B cell (primary cell): Measurements from ENCODE around the gene APOL5. TPM values are rescaled to one million over a fixed set of nuclear protein-coding genes. Genes with fewer than 3 reads are reported as not detected.

Experiments
- ATAC-seq: fragments of 200-7000 bp; cut with Tn5 transposase; one replicate; pipeline ENCODE4 v1.10.0; 2021; ENCODE audit warnings: low read depth, mild to moderate bottlenecking, moderate number of reproducible peaks, moderate library complexity
- CTCF ChIA-PET: fragments of 350-600 bp; sonication (Branson Sonifier 250); formaldehyde crosslinking; loops from one replicate; lab custom pipeline; 2021; ENCODE audit warnings: antibody characterized with exemption, inconsistent platforms; lab: Charles Lee
- POLR2A ChIA-PET: fragments of 350-600 bp; sonication (Branson Sonifier 250); formaldehyde crosslinking; loops from one replicate; lab custom pipeline; 2021; ENCODE audit warnings: antibody characterized with exemption; lab: Charles Lee
- DNase-seq: peaks from one replicate; pipeline ENCODE4 v3.0.0; 2013
- H2AFZ ChIP-seq: 2 replicates; pipeline ENCODE4 v1.6.1; 2012; ENCODE audit warnings: mild to moderate bottlenecking, low read depth, low read length; ENCODE audit not compliant: insufficient read depth, poor library complexity, severe bottlenecking
- H3K27ac ChIP-seq, 2 donors: 1 replicate in 1 of 2; 2 replicates in 1 of 2; pipeline ENCODE4 v1.5.1; 2012 to 2013; ENCODE audit warnings: low read length in 2 of 2, mild to moderate bottlenecking in 2 of 2, moderate library complexity in 1 of 2
- H3K27me3 ChIP-seq, 4 experiments: fragments of 200-600 bp in 1 of 4; sonication (generic) in 1 of 4; replicated peaks in 1 of 4; 1 replicate in 2 of 4; 2 replicates in 2 of 4; pipeline versions ENCODE4 v1.6.1 to v1.7.0; 2013 to 2016; ENCODE audit warnings: low read length in 3 of 4, mild to moderate bottlenecking in 2 of 4, mixed read lengths in 1 of 4, moderate library complexity in 1 of 4; ENCODE audit not compliant: insufficient read depth in 4 of 4, control insufficient read depth in 3 of 4; ENCODE audit errors: control extremely low read depth in 1 of 4
- H3K36me3 ChIP-seq, 2 experiments: replicated peaks in 1 of 2; 1 replicate in 1 of 2; 2 replicates in 1 of 2; pipeline versions ENCODE4 v1.6.1 to v1.7.1; 2013; ENCODE audit warnings: low read length in 1 of 2; ENCODE audit not compliant: insufficient read depth in 2 of 2, control insufficient read depth in 1 of 2; ENCODE audit errors: control extremely low read depth in 1 of 2, extremely low read depth in 1 of 2
- H3K4me1 ChIP-seq, 2 donors: fragments of 200-600 bp in 1 of 2; sonication (generic) in 1 of 2; 1 replicate in 1 of 2; 2 replicates in 1 of 2; pipeline versions ENCODE4 v1.5.1 to v1.6.1; 2013 to 2017; ENCODE audit warnings: low read length in 2 of 2; ENCODE audit not compliant: control insufficient read depth in 2 of 2, insufficient read depth in 2 of 2
- H3K4me2 ChIP-seq: replicated peaks from 2 replicates; pipeline ENCODE3; 2012; ENCODE audit warnings: mild to moderate bottlenecking, low read depth, low read length; ENCODE audit not compliant: poor library complexity, severe bottlenecking
- H3K4me3 ChIP-seq, 5 experiments: fragments of 200-600 bp in 1 of 5; sonication (generic) in 1 of 5; 1 replicate in 3 of 5; 2 replicates in 2 of 5; pipeline versions ENCODE4 v1.5.1 to v1.7.0; 2011 to 2016; ENCODE audit warnings: low read length in 4 of 5, mild to moderate bottlenecking in 4 of 5, low read depth in 2 of 5, control low read depth in 1 of 5, moderate library complexity in 1 of 5; ENCODE audit not compliant: insufficient read depth in 1 of 5; ENCODE audit errors: control extremely low read depth in 1 of 5, extremely low read depth in 1 of 5
- H3K79me2 ChIP-seq: fragments of 200-600 bp; sonication (generic); one replicate; pipeline ENCODE4 v1.6.0; 2016; ENCODE audit warnings: low read length; ENCODE audit not compliant: control insufficient read depth, insufficient read depth
- H3K9ac ChIP-seq: fragments of 200-600 bp; sonication (generic); 2 replicates; pipeline ENCODE4 v1.6.1; 2017; ENCODE audit warnings: mild to moderate bottlenecking, low read length, moderate library complexity
- H3K9me3 ChIP-seq, 3 donors: one replicate each; pipeline versions ENCODE4 v1.6.1 to v1.7.1; 2013; ENCODE audit warnings: low read length in 2 of 3; ENCODE audit not compliant: control insufficient read depth in 2 of 3, insufficient read depth in 1 of 3; ENCODE audit errors: control extremely low read depth in 1 of 3
- H4K20me1 ChIP-seq: 2 replicates; pipeline ENCODE4 v1.6.0; 2012; ENCODE audit warnings: mild to moderate bottlenecking, low read length; ENCODE audit not compliant: insufficient read depth, control insufficient read depth, poor library complexity, severe bottlenecking
- H3K27ac Mint-ChIP-seq: one replicate; pipeline ENCODE4 v1.8.0; 2021; ENCODE audit warnings: mixed read lengths
- H3K27me3 Mint-ChIP-seq: one replicate; pipeline ENCODE4 v1.8.0; 2021; ENCODE audit warnings: mixed read lengths
- H3K4me1 Mint-ChIP-seq: one replicate; pipeline ENCODE4 v1.8.0; 2021; ENCODE audit warnings: mixed read lengths
- H3K4me3 Mint-ChIP-seq: one replicate; pipeline ENCODE4 v1.8.0; 2021; ENCODE audit warnings: mixed read lengths
- H3K9me3 Mint-ChIP-seq: one replicate; pipeline ENCODE4 v1.8.0; 2022; ENCODE audit warnings: mixed read lengths; ENCODE audit not compliant: insufficient read depth
- EZH2 ChIP-seq: IDR thresholded peaks from 2 replicates; pipeline ENCODE4 v1.6.1; 2012; ENCODE audit warnings: borderline replicate concordance, low read depth, mild to moderate bottlenecking, moderate library complexity, low read length; ENCODE audit not compliant: insufficient read depth, poor library complexity, severe bottlenecking
- WGBS: methylation state at CpG from one replicate; pipeline ENCODE4 v1.1.5; 2013; ENCODE audit warnings: missing lambda C conversion rate; ENCODE audit not compliant: insufficient coverage; 5-methylcytosine and 5-hydroxymethylcytosine counted together
- intact Hi-C: fragments of 100-400 bp; cut with micrococcal nuclease; formaldehyde crosslinking; loops from one replicate; pipeline ENCODE4 v1.10.0; 2022
- polyA plus RNA-seq: library from polyadenylated mRNA; depleted of rRNA; stranded (reverse); fragments of >200 nt; gene quantifications from 2 replicates; pipeline ENCODE4 v1.2.3, GENCODE V29; 2012
- total RNA-seq, 2 donors: library from RNA; stranded (reverse); fragments of 120-200 nt in 1 of 2; gene quantifications; 1 replicate in 1 of 2; 2 replicates in 1 of 2; pipeline versions ENCODE4 v1.2.3 to v1.2.4, GENCODE V29; 2013 to 2022
- TF ChIP-seq, protein P1 (sequence below): fragments of 200-600 bp; IDR thresholded peaks from one replicate; pipeline ENCODE4 v1.8.0; 2022; ENCODE audit warnings: antibody characterized with exemption, mild to moderate bottlenecking

Gene APOL5
- total and polyA plus RNA-seq, 2 donors (not counting 1 experiment from before 2014, with no cell fraction given), result not detected

GRCh38 chr22:35775339-35775738 lies 57.7 kb downstream of the APOL5 start:
- H3K27ac Mint-ChIP-seq, result no peak overlapping the region
- H3K4me3 ChIP-seq, result no peak overlapping the region
- H3K9me3 Mint-ChIP-seq, result no peaks in the 10 kb centered on the region
- ATAC-seq (no peak), DNase-seq (no peak)
- no peaks in the 10 kb centered on the region for H3K79me2 ChIP-seq
- no peaks in the 10 kb centered on the region for H3K9me3 ChIP-seq
- H3K27me3 Mint-ChIP-seq, result peaks cover 19% of the 10 kb centered on the region
- peaks cover 0 to 18% (median 0%) of the 10 kb centered on the region in 4 experiments for H3K27me3 ChIP-seq
- H3K4me2 ChIP-seq, result no peak overlapping the region
- H4K20me1 ChIP-seq, result no peaks in the 10 kb centered on the region
- H3K4me1 ChIP-seq, result no peaks in the 10 kb centered on the region
- no peak overlapping the region for H3K9ac ChIP-seq
- ChIA-PET CTCF (no interaction called here), POLR2A (no interaction called here)
- H2AFZ ChIP-seq, result no peak overlapping the region
- no peak for TF ChIP-seq EZH2
- TF ChIP-seq, protein P1, sequence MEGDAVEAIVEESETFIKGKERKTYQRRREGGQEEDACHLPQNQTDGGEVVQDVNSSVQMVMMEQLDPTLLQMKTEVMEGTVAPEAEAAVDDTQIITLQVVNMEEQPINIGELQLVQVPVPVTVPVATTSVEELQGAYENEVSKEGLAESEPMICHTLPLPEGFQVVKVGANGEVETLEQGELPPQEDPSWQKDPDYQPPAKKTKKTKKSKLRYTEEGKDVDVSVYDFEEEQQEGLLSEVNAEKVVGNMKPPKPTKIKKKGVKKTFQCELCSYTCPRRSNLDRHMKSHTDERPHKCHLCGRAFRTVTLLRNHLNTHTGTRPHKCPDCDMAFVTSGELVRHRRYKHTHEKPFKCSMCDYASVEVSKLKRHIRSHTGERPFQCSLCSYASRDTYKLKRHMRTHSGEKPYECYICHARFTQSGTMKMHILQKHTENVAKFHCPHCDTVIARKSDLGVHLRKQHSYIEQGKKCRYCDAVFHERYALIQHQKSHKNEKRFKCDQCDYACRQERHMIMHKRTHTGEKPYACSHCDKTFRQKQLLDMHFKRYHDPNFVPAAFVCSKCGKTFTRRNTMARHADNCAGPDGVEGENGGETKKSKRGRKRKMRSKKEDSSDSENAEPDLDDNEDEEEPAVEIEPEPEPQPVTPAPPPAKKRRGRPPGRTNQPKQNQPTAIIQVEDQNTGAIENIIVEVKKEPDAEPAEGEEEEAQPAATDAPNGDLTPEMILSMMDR, result no peak
- no peak overlapping the region for H3K4me3 Mint-ChIP-seq
- H3K36me3 ChIP-seq, result no peaks in the 10 kb centered on the region
- no peak overlapping the region for H3K27ac ChIP-seq
- H3K4me1 Mint-ChIP-seq, result no peaks in the 10 kb centered on the region
- 100% methylated on average over 1 of the region's 2 CpGs for whole genome bisulfite sequencing
- intact Hi-C loops, result no loop called here

- no CpG with 5 or more reads among the region's 4 CpGs for WGBS
- no peak overlapping the region for H3K27ac Mint-ChIP-seq
- ATAC-seq (no peak), DNase-seq (no peak)
- Histone ChIP-seq H3K36me3 (no peaks in the 10 kb centered on the region), H3K9me3 (no peaks in the 10 kb centered on the region), H3K4me2 (no peak overlapping the region), H2AFZ (no peak overlapping the region), H4K20me1 (no peaks in the 10 kb centered on the region), H3K27me3 (peaks cover 0 to 17% (median 0%) of the 10 kb centered on the region in 4 experiments), H3K4me3 (no peak overlapping the region), H3K4me1 (no peaks in the 10 kb centered on the region), H3K27ac (no peak overlapping the region), H3K79me2 (no peaks in the 10 kb centered on the region), H3K9ac (no peak overlapping the region)
- H3K4me1 Mint-ChIP-seq, result no peaks in the 10 kb centered on the region
- H3K9me3 Mint-ChIP-seq, result no peaks in the 10 kb centered on the region
- CTCF ChIA-PET, result no interaction called here
- no peak for TF ChIP-seq EZH2
- TF ChIP-seq, protein P1, result no peak
- POLR2A ChIA-PET, result no interaction called here
- intact Hi-C loops, result no loop called here
- no peak overlapping the region for H3K4me3 Mint-ChIP-seq
- peaks cover 30% of the 10 kb centered on the region for H3K27me3 Mint-ChIP-seq
Measured at GRCh38 chr22:35777335-35777975, 59.8 kb downstream of the APOL5 start.
